Fibroblast of the conjunctiva (primary cell): Measurements from ENCODE around the gene PTPRM.

Experiments
- DNase-seq: peaks from one replicate; pipeline ENCODE4 v3.0.0-alpha.2; 2010; ENCODE audit warnings: low read depth

Gene PTPRM

DNA sequence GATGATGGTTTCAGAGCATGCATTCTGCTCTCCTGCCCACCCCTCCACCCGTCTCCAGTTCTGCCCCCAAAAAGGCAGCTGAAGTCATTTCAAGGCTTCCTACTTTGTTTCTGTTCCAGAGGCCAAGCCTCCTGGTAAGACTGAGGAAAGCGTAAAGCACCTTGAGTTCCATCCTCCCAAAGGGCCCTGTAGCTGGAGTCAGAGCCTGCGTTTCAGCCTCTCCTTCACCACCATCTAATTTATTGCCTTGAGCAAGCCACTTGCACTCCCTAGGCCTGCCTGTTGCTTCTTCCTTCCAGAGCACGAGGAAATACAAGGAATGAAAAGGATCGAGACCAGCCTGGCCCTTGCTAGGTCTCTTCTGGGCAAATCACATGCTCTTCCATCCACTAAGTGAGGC lies 797.9 kb downstream of the PTPRM start:
- DNase-seq = no peak

DNA sequence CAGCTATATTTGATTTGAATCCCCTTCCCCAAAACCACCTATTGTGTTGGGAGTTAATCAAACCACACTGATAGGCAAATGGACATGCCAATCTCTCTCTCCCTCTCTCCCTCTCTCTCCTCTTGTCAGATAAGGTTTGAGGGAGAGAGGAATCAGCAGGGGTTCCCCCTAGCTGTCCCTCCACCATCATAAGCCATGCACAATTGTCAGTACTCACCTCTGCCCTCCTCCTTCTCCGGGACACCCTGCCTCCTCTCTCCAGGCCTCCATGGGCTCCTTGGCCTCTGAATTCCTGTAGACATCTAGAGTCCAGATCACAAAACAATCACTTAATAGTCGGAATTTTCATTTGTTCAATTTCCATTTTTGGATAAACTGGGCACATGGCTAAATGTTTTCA lies 798.4 kb downstream of the PTPRM start:
- no peak for DNase-seq

DNA sequence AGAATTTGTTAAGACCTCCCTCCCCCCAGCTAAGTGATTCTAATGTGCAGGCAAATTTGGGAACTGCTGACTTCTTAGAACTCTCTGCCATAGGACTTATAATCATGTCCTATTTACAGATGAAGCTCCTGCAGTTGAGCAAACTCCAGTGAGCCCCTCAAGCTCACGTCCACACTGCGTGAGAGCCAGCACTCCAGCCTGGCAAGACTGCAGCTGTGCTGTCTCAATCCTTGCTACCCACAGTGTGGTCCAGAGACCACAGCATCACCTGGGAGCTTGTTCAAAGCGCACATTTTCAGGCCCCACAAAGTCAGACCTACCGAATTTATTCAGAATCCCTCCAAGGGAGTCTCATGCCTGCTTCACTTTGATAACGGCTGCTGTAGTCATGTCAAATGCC lies 799.0 kb downstream of the PTPRM start:
- DNase-seq = no peak

DNA sequence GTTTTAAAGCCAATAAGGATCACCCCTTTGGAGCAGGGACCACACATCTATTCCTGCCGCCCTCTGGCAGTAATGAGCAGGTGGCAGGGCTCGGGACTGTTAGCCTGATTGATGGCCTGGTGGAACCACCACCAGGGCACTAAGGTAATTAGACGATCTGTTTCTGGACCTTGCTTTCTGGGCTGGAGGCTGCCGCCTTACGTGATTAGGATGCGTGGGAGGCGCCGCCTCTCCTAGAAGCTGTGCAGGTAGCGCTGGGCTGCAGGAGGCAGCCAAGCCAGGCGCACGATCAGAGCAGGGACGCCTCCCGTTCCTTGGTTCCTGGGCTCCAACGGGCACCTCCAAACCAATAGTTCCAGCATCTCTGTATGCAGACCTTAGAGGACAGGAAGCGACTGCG lies 799.5 kb downstream of the PTPRM start:
- DNase-seq = no peak

DNA sequence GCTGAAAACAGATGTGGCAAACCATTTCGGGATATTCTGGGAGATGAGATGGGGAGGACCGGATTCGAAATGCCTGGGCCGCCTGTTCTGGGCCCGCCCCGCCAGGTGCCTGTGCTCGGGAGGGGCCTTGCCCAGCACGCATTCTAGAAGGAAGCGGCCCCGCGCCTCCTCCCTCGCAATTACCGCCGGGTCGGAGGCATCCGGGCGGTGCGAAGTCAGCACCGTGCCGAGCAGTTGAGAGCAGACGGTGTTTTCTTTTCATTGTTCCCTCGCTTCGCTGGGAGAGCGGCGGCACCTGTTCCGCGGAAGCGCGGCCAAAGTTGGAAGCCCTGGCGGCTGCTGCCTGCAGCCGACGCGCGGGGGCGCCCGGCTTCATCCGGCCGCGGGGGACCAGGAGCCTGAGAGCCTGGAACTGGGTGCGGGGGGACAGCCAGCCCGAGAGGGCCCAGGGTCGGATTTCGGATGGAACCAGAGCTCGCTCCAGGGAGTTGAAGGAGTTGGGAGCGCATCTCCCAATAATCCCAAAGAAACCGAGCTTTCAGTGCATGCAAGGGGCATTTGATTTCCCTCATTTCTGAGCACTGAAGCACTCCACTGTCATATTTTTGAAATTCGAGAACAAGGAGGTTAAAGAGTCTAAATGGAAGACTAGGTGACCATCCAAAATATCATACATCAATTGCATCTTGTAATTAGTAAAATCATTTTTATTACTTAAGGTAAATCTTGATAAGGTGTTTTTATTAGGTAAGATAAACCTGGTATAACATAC lies 800.3 kb downstream of the PTPRM start:
- no peak for DNase-seq

DNA sequence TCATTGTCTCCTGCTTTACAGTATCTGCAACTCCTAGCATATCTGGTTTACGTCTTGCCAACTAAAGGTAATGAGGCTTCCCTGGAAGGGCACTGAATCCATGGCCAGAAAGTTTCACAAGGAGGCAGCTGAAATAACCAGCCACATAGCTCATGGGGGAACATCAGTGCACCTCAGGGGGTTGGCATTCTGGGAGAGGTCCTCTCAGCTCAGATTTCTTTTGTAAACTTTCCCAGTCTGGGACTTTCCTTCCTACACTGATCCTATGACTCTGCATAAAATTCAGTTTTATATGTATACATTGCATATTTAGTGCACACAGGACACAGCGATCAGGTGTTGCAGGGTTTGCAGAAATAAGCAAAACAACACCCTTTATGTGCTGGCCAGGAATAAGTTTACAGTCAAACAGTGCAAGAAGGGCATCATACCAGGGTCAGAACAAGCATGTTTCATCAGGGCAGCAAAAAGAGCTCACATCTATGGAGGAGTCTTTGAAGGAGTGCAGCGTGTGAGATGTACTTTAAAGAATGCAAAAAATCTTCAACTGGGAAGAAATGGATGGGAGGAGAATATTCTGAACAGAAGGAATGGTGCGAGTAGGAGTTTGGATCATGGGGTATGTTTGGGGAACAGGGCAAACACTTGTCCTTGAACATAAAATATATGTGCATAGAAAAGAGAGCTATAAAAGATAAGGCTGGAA lies 801.5 kb downstream of the PTPRM start:
- no peak for DNase-seq

DNA sequence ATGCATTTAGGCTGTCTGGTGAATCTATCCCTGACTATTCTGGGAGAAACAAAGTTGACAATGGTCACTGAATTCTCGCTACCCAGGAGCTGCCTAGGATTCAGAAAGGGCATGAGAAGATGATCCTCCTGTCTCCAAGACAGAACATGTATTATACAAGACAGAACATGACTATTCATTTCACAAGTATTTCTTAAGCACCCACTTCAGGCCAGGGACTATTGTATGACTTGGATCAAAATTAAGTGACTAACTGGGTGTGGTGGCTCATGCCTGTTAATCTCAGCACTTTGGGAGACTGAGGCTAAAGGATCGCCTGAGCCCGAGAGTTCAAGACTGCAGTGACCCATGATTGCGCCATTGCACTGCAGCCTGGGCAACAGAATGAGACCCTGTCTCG lies 806.4 kb downstream of the PTPRM start:
- no peak for DNase-seq

DNA sequence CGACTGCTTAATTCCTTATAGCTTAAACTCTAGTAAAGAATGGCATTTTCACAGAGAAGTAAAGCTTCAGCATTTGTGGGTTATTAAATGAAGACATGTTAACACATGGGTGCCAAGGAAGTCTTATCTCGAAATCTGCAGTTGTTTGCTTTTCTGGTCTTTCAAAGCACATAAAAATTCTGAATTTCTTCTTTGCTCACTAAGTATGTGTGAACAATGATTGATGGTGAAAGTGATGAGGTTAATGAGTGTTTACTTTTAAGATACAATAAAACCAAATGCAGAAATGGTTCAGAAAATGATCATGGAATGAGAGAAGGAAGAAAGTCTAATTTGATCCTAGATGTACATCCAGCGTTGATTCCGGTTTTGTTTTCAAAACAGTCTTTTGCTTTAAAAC lies 807.6 kb downstream of the PTPRM start:
- DNase-seq = no peak

DNA sequence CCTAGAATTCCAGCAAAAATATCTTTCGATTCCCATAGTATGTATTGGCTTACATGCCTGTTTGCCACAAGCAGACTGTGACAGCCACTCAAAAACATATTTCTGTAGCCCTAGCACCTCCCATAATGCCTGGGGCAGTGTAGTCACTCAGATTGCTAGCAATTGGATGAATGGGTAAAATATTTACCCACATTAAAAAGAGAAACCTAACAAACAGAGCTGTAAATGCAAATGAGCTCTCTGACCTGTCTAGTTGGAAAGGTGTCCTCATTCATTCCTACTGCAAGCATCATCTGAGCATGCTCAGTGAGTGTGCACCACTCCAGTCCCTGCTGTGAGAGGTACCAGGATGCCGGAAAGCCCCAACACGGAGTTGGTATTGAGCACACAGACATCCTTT lies 808.1 kb downstream of the PTPRM start:
- DNase-seq = no peak

DNA sequence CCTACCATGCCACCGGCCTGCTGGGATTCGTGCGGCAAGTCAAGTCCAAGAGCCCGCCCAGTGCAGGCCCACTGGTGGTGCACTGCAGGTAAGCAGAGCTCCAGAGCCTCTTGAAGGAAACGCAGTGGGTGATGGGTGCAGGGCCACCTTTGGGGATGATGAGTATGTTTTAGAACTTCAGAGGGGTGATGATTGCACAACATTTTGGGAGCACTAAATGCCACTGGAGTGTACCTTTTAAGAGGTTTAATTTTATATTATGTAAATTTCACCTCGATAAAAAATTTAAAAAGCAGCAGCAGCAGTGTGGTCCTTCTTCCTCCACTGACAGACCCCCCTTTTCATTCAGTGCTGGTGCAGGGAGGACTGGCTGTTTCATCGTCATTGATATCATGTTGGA lies 809.0 kb downstream of the PTPRM start:
- no peak for DNase-seq

DNA sequence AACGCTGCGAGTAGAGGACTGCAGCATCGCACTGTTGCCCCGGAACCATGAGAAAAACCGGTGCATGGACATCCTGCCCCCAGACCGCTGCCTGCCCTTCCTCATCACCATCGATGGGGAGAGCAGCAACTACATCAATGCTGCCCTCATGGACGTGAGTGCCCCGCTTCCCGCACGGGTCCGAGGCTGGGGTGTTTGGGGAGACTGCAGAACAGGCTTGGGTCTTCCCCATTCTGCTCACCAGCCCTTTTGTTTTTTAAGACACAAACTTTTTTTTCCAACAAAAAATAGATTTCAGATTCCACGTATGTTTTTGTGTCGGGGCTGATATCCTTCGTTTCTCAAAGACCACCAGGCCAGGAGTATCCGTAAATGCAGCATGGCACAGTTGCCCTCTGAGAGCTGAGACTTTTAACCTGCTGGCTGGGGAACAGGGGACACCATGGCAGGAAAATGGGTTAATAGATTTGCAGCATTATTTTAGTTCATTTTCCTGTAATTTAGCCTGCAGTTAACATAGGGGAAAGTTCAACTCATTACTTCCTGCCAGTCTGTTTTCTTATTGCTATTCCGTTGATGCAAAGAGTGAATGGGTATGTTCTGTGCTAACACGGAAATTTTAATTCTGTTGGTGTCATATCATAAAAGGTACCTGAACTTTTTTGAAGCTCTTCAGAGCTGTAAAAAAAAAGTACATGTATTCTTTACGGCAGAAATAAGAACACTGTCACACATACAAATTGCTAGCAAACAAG lies 812.2 kb downstream of the PTPRM start:
- DNase-seq = no peak

DNA sequence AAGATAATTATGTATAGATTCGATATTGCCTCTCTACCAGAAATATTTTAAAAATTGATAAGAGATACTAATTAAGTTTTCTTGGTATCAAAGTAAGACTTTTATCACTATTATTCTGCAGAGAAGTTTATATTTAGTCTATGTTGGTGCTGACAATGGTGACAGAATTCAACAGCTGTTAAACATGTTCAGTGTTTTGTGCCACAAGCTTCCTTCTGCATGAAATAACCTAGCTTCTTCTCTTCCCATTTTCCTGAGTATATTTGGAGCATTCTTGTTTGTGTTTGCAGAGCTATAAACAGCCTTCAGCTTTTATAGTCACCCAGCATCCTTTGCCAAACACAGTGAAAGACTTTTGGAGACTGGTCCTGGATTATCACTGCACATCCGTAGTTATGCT lies 812.9 kb downstream of the PTPRM start:
- no peak for DNase-seq

DNA sequence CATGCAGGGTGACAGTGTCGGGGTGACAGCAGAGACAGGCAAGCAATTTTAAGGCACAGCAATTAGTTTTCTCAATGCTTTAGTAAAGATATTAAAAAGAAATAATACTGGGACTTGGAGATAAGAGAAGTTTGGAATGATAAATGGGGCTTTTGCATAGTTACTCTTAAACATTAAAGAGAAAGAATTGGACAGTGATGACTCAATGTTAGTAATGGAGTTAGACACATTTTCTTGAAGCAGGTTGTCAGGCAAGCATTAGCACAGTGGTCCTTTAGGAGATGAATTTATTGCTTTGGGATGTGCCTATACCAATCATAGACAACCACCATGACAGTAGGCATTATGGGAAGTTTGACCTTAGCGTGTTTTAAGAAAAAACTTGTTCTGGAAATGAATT lies 813.8 kb downstream of the PTPRM start:
- no peak for DNase-seq

DNA sequence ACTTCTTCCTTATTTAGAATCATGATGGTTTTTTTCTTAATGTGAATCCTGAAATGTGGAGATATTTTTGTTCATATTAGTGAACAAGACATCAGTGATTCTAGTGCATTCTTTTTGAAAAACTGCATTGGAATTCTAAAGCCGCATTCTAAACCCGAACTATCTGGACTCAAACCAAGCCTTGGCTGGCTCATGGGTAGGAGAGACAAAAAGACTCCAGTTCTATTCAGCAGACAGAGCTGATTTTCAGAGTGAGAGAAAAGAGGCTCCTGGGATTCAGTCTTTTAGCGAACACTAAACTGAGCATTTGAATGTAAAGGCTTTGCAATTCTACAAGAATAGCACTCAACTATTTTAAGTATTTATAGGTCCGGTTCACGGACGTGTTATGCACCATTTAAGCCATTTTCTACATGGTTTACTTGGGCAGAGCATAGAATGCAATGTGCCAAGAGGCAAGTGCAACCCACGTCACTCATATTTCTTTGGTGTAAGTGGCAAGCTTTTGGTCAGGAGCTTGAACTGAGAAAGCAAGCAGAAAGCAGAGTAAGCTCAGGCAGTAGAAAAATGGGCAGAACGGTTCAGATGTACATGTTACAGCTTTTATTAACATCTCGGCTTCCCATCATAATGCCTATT lies 814.8 kb downstream of the PTPRM start:
- DNase-seq = no peak

DNA sequence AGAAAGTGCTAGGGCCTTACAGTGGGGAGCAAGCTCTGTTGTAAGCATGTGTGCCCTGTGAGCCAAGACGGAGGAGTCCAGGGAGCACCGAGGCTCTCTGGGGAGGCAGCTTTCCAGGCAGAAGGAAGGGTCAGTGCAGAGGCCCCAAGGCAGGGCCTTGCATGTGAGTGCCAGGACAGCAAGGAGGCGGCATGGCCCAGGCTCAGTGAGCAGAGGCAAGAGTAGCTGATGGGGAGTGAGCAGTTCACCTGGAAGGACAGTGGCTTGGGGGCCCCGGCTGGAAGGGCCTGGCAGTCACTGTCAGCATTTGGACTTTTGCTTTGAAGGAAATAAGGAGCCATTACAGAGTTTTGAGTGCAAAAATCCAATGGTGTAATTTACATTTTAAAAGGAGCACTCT lies 818.3 kb downstream of the PTPRM start:
- DNase-seq = no peak

DNA sequence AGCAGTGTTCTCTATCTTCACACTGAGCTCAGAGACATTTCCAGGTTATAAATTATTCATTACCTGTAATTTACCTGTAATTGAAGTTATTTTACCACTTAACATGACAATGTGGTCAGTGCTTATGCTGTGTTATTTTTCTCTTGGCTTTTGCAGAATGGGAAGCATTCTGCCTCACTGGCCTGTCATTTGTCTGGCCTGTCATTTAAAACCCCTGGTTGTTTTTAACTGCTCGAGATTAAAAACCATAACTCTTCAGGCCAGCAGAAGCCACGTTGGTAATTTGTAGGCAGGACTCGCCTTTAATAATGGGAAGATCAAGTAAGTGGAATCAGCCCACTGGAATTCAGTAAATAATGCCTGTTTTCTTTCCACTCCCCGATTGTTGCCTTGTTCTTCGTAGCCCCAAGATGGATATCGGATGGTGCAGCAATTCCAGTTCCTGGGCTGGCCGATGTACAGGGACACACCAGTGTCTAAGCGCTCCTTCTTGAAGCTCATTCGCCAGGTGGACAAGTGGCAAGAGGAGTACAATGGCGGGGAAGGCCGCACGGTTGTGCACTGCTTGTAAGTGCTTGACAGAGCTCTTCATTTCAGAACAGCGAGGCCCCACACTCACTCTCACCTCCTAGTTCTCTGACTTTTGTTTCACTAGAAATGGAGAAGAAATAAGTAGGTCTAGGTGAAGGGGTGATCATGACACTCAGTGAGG lies 819.7 kb downstream of the PTPRM start:
- DNase-seq = no peak

DNA sequence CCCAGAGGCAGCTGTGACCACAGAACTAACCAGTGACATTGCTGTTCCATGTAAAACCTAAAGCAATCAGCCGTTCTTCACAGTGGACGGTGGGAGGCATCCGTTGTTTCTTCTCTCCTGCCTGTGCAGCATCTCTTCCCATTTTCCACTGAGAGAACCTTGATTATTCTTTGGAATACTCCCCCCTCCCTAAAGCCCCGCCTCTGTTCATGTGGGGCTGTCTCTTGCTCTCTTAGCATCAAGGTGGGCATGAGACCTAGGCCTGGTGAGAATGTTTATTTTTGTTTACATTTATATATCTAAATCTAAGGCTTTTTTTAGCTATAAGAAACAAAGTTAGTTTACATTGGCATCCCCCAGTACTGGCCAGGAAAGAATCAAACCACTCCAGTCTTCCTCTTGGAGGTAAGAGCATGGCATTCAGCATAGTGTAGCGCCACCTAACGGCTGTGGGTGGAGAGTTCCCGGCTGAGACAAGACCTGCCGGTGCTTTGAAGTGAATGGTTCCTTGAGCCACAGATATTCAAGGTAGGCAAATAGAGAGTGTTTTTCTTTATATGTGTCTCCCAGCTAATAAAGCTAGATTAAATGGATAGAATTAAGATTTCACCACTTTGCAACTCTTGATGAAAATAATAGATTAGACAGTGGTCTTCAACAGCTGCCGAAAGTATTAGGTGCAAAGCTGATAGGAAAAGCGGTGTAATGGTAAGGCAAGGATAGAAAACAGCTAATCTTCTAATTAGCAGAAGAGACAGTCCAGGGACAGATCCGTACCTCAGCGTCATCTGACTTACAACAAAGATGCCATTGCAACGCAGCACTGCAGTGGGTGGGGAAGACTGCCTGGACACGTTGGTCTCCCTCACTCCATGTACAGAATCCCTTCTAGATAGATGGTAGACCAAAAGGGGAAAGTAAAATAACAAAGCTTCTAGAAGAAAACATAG lies 822.5 kb downstream of the PTPRM start:
- DNase-seq = peak; percentile 76

DNA sequence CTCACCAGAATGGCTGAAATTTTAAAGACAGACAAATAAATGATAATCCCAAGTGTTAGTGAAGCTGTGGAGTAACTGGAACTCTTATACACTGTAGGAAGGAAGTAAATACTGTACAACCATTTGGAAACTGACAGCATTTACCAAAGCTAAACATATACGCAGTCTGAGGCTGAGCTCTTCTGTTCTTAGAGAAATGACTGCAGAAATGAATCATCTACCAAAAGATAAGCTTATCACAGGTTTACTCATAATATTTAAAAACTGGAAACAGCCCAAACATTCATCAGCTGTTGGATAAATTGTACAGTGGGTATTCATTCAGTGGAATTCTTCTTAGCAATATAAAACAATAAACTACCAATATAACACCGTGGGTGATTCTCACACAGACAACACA lies 824.0 kb downstream of the PTPRM start:
- DNase-seq = no peak

DNA sequence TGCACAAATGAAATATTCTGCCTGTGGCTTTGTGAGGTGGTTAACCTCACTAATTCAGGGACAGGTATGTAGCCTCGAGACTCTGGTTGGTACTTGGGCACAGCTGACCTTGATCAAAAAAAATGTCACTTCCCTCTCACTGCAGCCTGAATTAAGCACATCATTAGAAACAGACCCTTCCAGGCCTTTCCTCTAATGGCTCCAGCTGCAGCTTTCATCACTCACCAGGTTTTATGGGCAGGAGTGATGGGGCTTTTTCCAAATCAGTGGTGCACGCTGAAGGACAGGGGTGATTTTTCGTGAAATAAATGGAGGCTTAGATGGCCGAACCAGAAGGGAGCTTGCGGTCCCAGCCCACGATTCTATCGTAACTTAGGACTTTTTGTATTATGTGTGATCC lies 829.1 kb downstream of the PTPRM start:
- DNase-seq = no peak

DNA sequence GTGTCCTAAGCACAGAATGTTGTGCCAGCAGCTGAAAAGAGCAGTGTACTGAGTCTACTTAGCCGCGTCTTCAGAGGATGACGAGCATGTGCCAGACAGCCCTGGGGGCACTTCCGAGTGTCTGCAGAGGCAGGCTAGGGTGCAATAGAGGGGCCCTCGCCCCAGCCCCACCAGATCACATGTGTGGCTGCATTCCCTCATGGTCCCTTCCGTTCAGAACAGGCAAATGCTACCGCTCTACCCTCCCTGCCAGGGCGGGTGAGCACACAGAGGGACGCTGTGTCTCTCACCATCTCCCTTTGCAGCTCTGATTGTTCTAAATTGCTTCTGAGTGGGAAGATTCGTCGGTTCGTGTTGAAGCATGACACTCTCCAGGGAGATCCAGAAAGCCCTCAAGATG lies 829.9 kb downstream of the PTPRM start:
- no peak for DNase-seq

DNA sequence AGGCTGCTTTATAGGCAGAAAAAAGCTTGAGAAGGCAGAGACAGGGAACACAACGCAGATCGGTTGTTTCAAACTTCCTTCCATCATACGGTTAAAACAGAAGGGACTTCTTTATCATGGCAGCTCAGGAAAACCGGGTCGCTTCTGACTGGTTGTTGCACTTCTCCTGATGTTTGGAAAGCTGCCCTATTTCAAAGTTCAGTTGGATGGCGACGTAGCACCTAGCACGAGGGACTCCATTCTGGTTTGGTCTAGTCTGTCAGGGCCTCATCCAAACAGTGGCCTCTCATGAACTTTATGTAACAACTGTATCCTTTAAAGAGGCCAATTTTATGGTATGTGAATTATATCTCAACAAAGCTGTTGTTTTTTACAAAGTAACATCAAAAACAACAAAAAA lies 832.0 kb downstream of the PTPRM start:
- DNase-seq = no peak
